Nephron progenitor cell (in vitro differentiated cells): Measurements from ENCODE around the gene WDR76.

Experiments used
- DNase-seq: peaks from one replicate; pipeline ENCODE4 v3.0.0; 2021
- H3K27ac Mint-ChIP-seq: 2 replicates; pipeline ENCODE4 v1.8.0; 2021; ENCODE audit warnings: mild to moderate bottlenecking, moderate library complexity, mixed read lengths
- H3K27me3 Mint-ChIP-seq: 2 replicates; pipeline ENCODE4 v1.8.0; 2021; ENCODE audit warnings: mild to moderate bottlenecking, low read depth, mixed read lengths; ENCODE audit not compliant: poor library complexity
- H3K36me3 Mint-ChIP-seq: 2 replicates; pipeline ENCODE4 v1.8.0; 2021; ENCODE audit warnings: low read depth, mixed read lengths
- H3K4me1 Mint-ChIP-seq: 2 replicates; pipeline ENCODE4 v1.8.0; 2021; ENCODE audit warnings: mixed read lengths
- H3K4me3 Mint-ChIP-seq: 2 replicates; pipeline ENCODE4 v1.8.0; 2021; ENCODE audit warnings: mild to moderate bottlenecking, moderate library complexity, mixed read lengths
- H3K9me3 Mint-ChIP-seq: 2 replicates; pipeline ENCODE4 v1.8.0; 2021; ENCODE audit warnings: mild to moderate bottlenecking, moderate library complexity, mixed read lengths
- CTCF ChIP-seq: fragments of 200-600 bp; sonication (generic); IDR thresholded peaks from 2 replicates; pipeline ENCODE4 v1.5.0; 2021; ENCODE audit warnings: antibody characterized with exemption

WDR76 gene

GRCh38 chr15:43886558-43886957 lies 59.8 kb downstream of the WDR76 start:
- no peak for DNase-seq
- TF ChIP-seq CTCF: no peak
- no peaks in the 10 kb centered on the region for H3K36me3 Mint-ChIP-seq
- no peaks in the 10 kb centered on the region for H3K27me3 Mint-ChIP-seq
- H3K4me3 Mint-ChIP-seq: no peak overlapping the region
- H3K4me1 Mint-ChIP-seq: peaks cover 5% of the 10 kb centered on the region
- H3K9me3 Mint-ChIP-seq: no peaks in the 10 kb centered on the region
- H3K27ac Mint-ChIP-seq: no peak overlapping the region

GRCh38 chr15:43887901-43888300 lies 61.1 kb downstream of the WDR76 start:
- TF ChIP-seq CTCF: no peak
- peaks cover 5% of the 10 kb centered on the region for H3K4me1 Mint-ChIP-seq
- no peak overlapping the region for H3K4me3 Mint-ChIP-seq
- no peaks in the 10 kb centered on the region for H3K27me3 Mint-ChIP-seq
- H3K9me3 Mint-ChIP-seq: no peaks in the 10 kb centered on the region
- no peak for DNase-seq
- H3K27ac Mint-ChIP-seq: no peak overlapping the region
- H3K36me3 Mint-ChIP-seq: no peaks in the 10 kb centered on the region

GRCh38 chr15:43889042-43889441 lies 62.2 kb downstream of the WDR76 start:
- no peaks in the 10 kb centered on the region for H3K36me3 Mint-ChIP-seq
- H3K27me3 Mint-ChIP-seq: no peaks in the 10 kb centered on the region
- peaks cover 15% of the 10 kb centered on the region for H3K4me1 Mint-ChIP-seq
- H3K4me3 Mint-ChIP-seq: no peak overlapping the region
- no peak for TF ChIP-seq CTCF
- no peak overlapping the region for H3K27ac Mint-ChIP-seq
- no peak for DNase-seq
- H3K9me3 Mint-ChIP-seq: no peaks in the 10 kb centered on the region

- DNase-seq: no peak
- no peaks in the 10 kb centered on the region for H3K9me3 Mint-ChIP-seq
- peaks cover 31% of the 10 kb centered on the region for H3K4me1 Mint-ChIP-seq
- H3K27me3 Mint-ChIP-seq: no peaks in the 10 kb centered on the region
- TF ChIP-seq CTCF: no peak
- no peak overlapping the region for H3K4me3 Mint-ChIP-seq
- no peaks in the 10 kb centered on the region for H3K36me3 Mint-ChIP-seq
- H3K27ac Mint-ChIP-seq: no peak overlapping the region
Observed at GRCh38 chr15:43893956-43894355, 67.2 kb downstream of the WDR76 start.

- TF ChIP-seq CTCF: no peak
- no peak for DNase-seq
- Mint-ChIP-seq H3K4me1 (peaks cover 31% of the 10 kb centered on the region), H3K9me3 (no peaks in the 10 kb centered on the region), H3K4me3 (no peak overlapping the region), H3K27ac (no peak overlapping the region), H3K27me3 (no peaks in the 10 kb centered on the region), H3K36me3 (no peaks in the 10 kb centered on the region)
Observed at GRCh38 chr15:43895586-43895985, 68.8 kb downstream of the WDR76 start.

- Mint-ChIP-seq H3K36me3 (no peaks in the 10 kb centered on the region), H3K4me3 (no peak overlapping the region), H3K27me3 (no peaks in the 10 kb centered on the region), H3K9me3 (no peaks in the 10 kb centered on the region), H3K4me1 (peaks cover 34% of the 10 kb centered on the region), H3K27ac (no peak overlapping the region)
- no peak for DNase-seq
- no peak for TF ChIP-seq CTCF
Observed at GRCh38 chr15:43896543-43896942, 69.7 kb downstream of the WDR76 start.
